Measurements from ENCODE around the gene NECTIN2.

The NECTIN2 gene

GRCh38 chr19:44927746-44928145, 81.6 kb downstream of the NECTIN2 start:
- no peak for TF ChIP-seq CTCF (IDR thresholded peaks at IDR 0.05; ENCODE audit: control insufficient read depth, extremely low read depth, insufficient read depth)
- no peak overlapping the region for H3K4me3 ChIP-seq (ENCODE audit: low read depth, low read length)
- DNase-seq (ENCODE audit: low read depth), result no peak

- no peak overlapping the region for H3K4me3 ChIP-seq (ENCODE audit: low read depth, low read length)
- no peak for TF ChIP-seq CTCF (IDR thresholded peaks at IDR 0.05; ENCODE audit: control insufficient read depth, extremely low read depth, insufficient read depth)
- DNase-seq (ENCODE audit: low read depth), result no peak
These were observed 84.0 kb downstream of the NECTIN2 start for GRCh38 chr19:44930088-44930487.

- no peak for TF ChIP-seq CTCF (IDR thresholded peaks at IDR 0.05; ENCODE audit: control insufficient read depth, extremely low read depth, insufficient read depth)
- no peak overlapping the region for H3K4me3 ChIP-seq (ENCODE audit: low read depth, low read length)
- no peak for DNase-seq (ENCODE audit: low read depth)
These were observed 85.4 kb downstream of the NECTIN2 start for GRCh38 chr19:44931541-44931940.

Data from LNCaP clone FGC (cell line).